H1 (cell line): ENCODE results near the gene SYNDIG1. TPM values are rescaled to one million over a fixed set of nuclear protein-coding genes. Genes with fewer than 3 reads are reported as not detected.
"Not testable (repeated sequence)": the region's sequence is repeated elsewhere in the genome, so short reads cannot be mapped to it uniquely, and the experiment has no call there.

Experiments used
- CTCF ChIA-PET: fragments of 300-600 bp; sonication (Branson Sonifier 250); formaldehyde crosslinking; loops from one replicate; lab custom pipeline; 2021; ENCODE audit not compliant: partially characterized antibody; lab: Charles Lee
- POLR2A ChIA-PET: fragments of 300-600 bp; sonication (Branson Sonifier 250); formaldehyde crosslinking; loops from one replicate; lab custom pipeline; 2021; ENCODE audit warnings: inconsistent platforms; ENCODE audit not compliant: partially characterized antibody; lab: Charles Lee
- DNase-seq, 2 experiments: peaks; one replicate each; pipeline versions ENCODE4 v3.0.0 to v3.0.0-alpha.2; 2010 to 2022; ENCODE audit warnings: low spot score in 2 of 2, low read depth in 1 of 2, mixed read lengths in 1 of 2
- FAIRE-seq: peaks from 2 replicates; lab custom pipeline; 2011; peaks lifted over from hg19 to GRCh38; lab: Jason Lieb, UNC
- H2AFZ ChIP-seq: 2 replicates; pipeline ENCODE4 v1.8.1; 2012; ENCODE audit warnings: low read length, inconsistent platforms
- H2AK5ac ChIP-seq: 2 replicates; pipeline ENCODE4 v1.6.1; 2013; ENCODE audit warnings: low read depth, low read length
- H2BK120ac ChIP-seq: replicated peaks from 2 replicates; pipeline ENCODE3; 2013; ENCODE audit warnings: low read depth, low read length, inconsistent platforms
- H2BK12ac ChIP-seq: 2 replicates; pipeline ENCODE4 v1.6.1; 2013; ENCODE audit warnings: low read depth, low read length
- H2BK15ac ChIP-seq: 2 replicates; pipeline ENCODE4 v1.6.1; 2013; ENCODE audit warnings: low read length
- H2BK20ac ChIP-seq: 2 replicates; pipeline ENCODE4 v1.6.1; 2013; ENCODE audit warnings: low read length
- H2BK5ac ChIP-seq: 2 replicates; pipeline ENCODE4 v1.6.1; 2013; ENCODE audit warnings: low read depth, low read length
- H3K14ac ChIP-seq: 2 replicates; pipeline ENCODE4 v1.6.1; 2013; ENCODE audit warnings: inconsistent platforms; ENCODE audit not compliant: insufficient read length
- H3K18ac ChIP-seq: 2 replicates; pipeline ENCODE4 v1.6.1; 2013; ENCODE audit warnings: low read length; ENCODE audit errors: extremely low read depth
- H3K23ac ChIP-seq: 2 replicates; pipeline ENCODE4 v1.6.1; 2013; ENCODE audit warnings: inconsistent platforms; ENCODE audit not compliant: insufficient read length
- H3K23me2 ChIP-seq: 2 replicates; pipeline ENCODE4 v1.6.1; 2013; ENCODE audit warnings: low read depth, low read length
- H3K27ac ChIP-seq: 2 replicates; pipeline ENCODE4 v1.6.1; 2011; ENCODE audit warnings: low read depth, low read length, inconsistent platforms
- H3K27me3 ChIP-seq, 4 experiments: replicated peaks in 1 of 4; 1 replicate in 1 of 4; 2 replicates in 3 of 4; pipeline versions ENCODE4 v1.6.1 to v1.8.1; 2011 to 2013; ENCODE audit warnings: low read length in 3 of 4, mild to moderate bottlenecking in 3 of 4, inconsistent platforms in 2 of 4, mixed read lengths in 2 of 4, moderate library complexity in 1 of 4; ENCODE audit not compliant: control insufficient read depth in 3 of 4, insufficient read depth in 3 of 4; ENCODE audit errors: extremely low read depth in 1 of 4
- H3K36me3 ChIP-seq, 4 experiments: 2 replicates each; pipeline versions ENCODE4 v1.6.1 to v1.8.1; 2011 to 2013; ENCODE audit warnings: mild to moderate bottlenecking in 4 of 4, low read length in 3 of 4, moderate library complexity in 2 of 4, control low read depth in 1 of 4, inconsistent platforms in 1 of 4; ENCODE audit not compliant: insufficient read depth in 4 of 4, control insufficient read depth in 2 of 4
- H3K4ac ChIP-seq: replicated peaks from 2 replicates; pipeline ENCODE3; 2013; ENCODE audit warnings: low read length, low read depth, mixed read lengths, inconsistent platforms; ENCODE audit not compliant: insufficient read length
- H3K4me1 ChIP-seq, 4 experiments: replicated peaks in 1 of 4; 1 replicate in 1 of 4; 2 replicates in 3 of 4; pipeline versions ENCODE4 v1.6.1 to v1.8.1; 2011 to 2013; ENCODE audit warnings: low read length in 3 of 4, inconsistent platforms in 2 of 4, mixed read lengths in 1 of 4; ENCODE audit not compliant: insufficient read depth in 4 of 4, control insufficient read depth in 3 of 4
- H3K4me2 ChIP-seq, 2 experiments: 2 replicates each; pipeline versions ENCODE4 v1.6.1 to v1.8.1; 2011 to 2013; ENCODE audit warnings: low read depth in 2 of 2, low read length in 2 of 2, control low read depth in 1 of 2, inconsistent platforms in 1 of 2, mild to moderate bottlenecking in 1 of 2; ENCODE audit not compliant: insufficient read depth in 1 of 2
- H3K4me3 ChIP-seq, 4 experiments: fragments of 200-600, 300-600 bp in 1 of 4; sonication (generic), shearing (Covaris generic), sonication (Bioruptor Twin) in 1 of 4; 2 replicates each; pipeline versions ENCODE4 v1.5.1 to v1.8.1; 2011 to 2016; ENCODE audit warnings: low read length in 4 of 4, low read depth in 3 of 4, control low read depth in 2 of 4, inconsistent platforms in 2 of 4, mild to moderate bottlenecking in 2 of 4, mixed read lengths in 1 of 4, moderate library complexity in 1 of 4; ENCODE audit not compliant: insufficient read depth in 2 of 4; ENCODE audit errors: extremely low read depth in 1 of 4
- H3K56ac ChIP-seq: replicated peaks from 2 replicates; pipeline ENCODE3; 2013; ENCODE audit warnings: low read depth, mild to moderate bottlenecking, mixed read lengths, low read length, inconsistent platforms; ENCODE audit not compliant: insufficient read length
- H3K79me1 ChIP-seq: 2 replicates; pipeline ENCODE4 v1.6.1; 2013; ENCODE audit warnings: low read depth, low read length, control low read depth
- H3K79me2 ChIP-seq, 2 experiments: 2 replicates each; pipeline versions ENCODE4 v1.6.1 to v1.8.1; 2012 to 2013; ENCODE audit warnings: low read length in 2 of 2, mild to moderate bottlenecking in 2 of 2, inconsistent platforms in 1 of 2; ENCODE audit not compliant: insufficient read depth in 2 of 2, control insufficient read depth in 1 of 2
- H3K9ac ChIP-seq, 4 experiments: replicated peaks in 1 of 4; 1 replicate in 1 of 4; 2 replicates in 3 of 4; pipeline versions ENCODE4 v1.6.1 to v1.8.1; 2011 to 2013; ENCODE audit warnings: low read depth in 3 of 4, low read length in 3 of 4, control low read depth in 2 of 4, mild to moderate bottlenecking in 2 of 4, moderate library complexity in 2 of 4, inconsistent platforms in 1 of 4; ENCODE audit errors: extremely low read depth in 1 of 4
- H3K9me3 ChIP-seq, 2 experiments: 2 replicates each; pipeline versions ENCODE4 v1.6.1 to v1.8.1; 2012 to 2013; ENCODE audit warnings: mild to moderate bottlenecking in 2 of 2, moderate library complexity in 2 of 2, control low read depth in 1 of 2, inconsistent platforms in 1 of 2, low read depth in 1 of 2, low read length in 1 of 2, mixed read lengths in 1 of 2; ENCODE audit not compliant: insufficient read depth in 2 of 2
- H4K20me1 ChIP-seq, 2 experiments: replicated peaks in 1 of 2; 2 replicates each; pipeline versions ENCODE3 to v1.8.1; 2011 to 2013; ENCODE audit warnings: inconsistent platforms in 2 of 2, low read length in 2 of 2, mild to moderate bottlenecking in 1 of 2; ENCODE audit not compliant: insufficient read depth in 2 of 2, control insufficient read depth in 1 of 2
- H4K5ac ChIP-seq: 2 replicates; pipeline ENCODE4 v1.6.1; 2013; ENCODE audit warnings: low read length, low read depth, mixed read lengths, inconsistent platforms; ENCODE audit not compliant: insufficient read length
- H4K8ac ChIP-seq: 2 replicates; pipeline ENCODE4 v1.8.0; 2013; ENCODE audit warnings: mild to moderate bottlenecking, moderate library complexity, low read length, inconsistent platforms; ENCODE audit not compliant: insufficient read depth; ENCODE audit errors: extremely low read depth
- H4K91ac ChIP-seq: replicated peaks from 2 replicates; pipeline ENCODE3; 2013; ENCODE audit warnings: low read length, mixed read lengths, inconsistent platforms; ENCODE audit not compliant: insufficient read length
- WGBS, 2 experiments: shearing (Covaris generic) in 1 of 2; methylation state at CpG; one replicate each; pipeline versions ENCODE4 v1.1.6 to v1.1.7; 2013 to 2015; ENCODE audit warnings: low lambda C conversion rate in 2 of 2, mixed read lengths in 2 of 2, inconsistent platforms in 1 of 2, low coverage in 1 of 2, missing lambda C conversion rate in 1 of 2; ENCODE audit not compliant: insufficient replicate concordance in 2 of 2, insufficient coverage in 1 of 2, insufficient read length in 1 of 2; ENCODE audit errors: extremely low coverage in 1 of 2, missing lambda C conversion rate in 1 of 2; 5-methylcytosine and 5-hydroxymethylcytosine counted together
- polyA plus RNA-seq, 7 experiments: library from polyadenylated mRNA; depleted of rRNA in 3 of 7; stranded (reverse) in 5 of 7; unstranded in 2 of 7; fragments of >200 nt in 5 of 7; fragments of 200-250 nt in 2 of 7; gene quantifications; 1 replicate in 5 of 7; 2 replicates in 1 of 7; 4 replicates in 1 of 7; pipeline versions ENCODE4 v1.2.1 to v1.2.3, GENCODE V29; 2011 to 2013; ENCODE audit warnings: missing spikeins in 2 of 7, mixed read lengths in 2 of 7
- total RNA-seq: library from RNA; stranded (reverse); fragmentation: NEBNext Ultra II Directional; extraction: Animal tissue kit (Norgen Biotek cat#: 25700); gene quantifications from 2 replicates; pipeline ENCODE4 v1.2.1, GENCODE V29; 2021

SYNDIG1 gene
- total and polyA plus RNA-seq, 2 of the 8 experiments (the other 6 are each of a cell fraction or from before 2014, with no cell fraction given), result 6.5 to 7.8 TPM

DNA sequence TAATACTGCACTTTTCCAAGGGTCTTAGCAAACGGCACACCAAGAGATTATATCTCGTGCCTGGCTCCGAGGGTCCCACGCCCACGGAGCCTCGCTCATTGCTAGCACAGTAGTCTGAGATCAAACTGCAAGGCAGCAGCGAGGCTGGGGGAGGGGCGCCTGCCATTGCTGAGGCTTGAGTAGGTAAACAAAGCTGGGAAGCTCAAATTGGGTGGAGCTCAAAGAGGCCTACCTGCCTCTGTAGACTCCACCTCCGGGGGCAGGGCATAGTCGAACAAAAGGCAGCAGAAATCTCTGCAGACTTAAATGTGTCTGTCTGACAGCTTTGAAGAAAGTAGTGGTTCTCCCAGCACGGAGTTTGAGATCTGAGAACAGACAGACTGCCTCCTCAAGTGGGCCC, 43.0 kb downstream of the SYNDIG1 start:
- H3K4me2 ChIP-seq, result not testable (repeated sequence)

More for the DNA sequence above, 43.0 kb downstream of the SYNDIG1 start:
- H2BK20ac ChIP-seq, H3K27ac ChIP-seq, H3K4me3 ChIP-seq, H3K18ac ChIP-seq, H3K79me2 ChIP-seq, H3K56ac ChIP-seq, H3K9ac ChIP-seq, H2BK15ac ChIP-seq, H2BK120ac ChIP-seq, H4K5ac ChIP-seq, H3K23me2 ChIP-seq, H3K4ac ChIP-seq, H3K23ac ChIP-seq, H3K14ac ChIP-seq, DNase-seq, H2BK5ac ChIP-seq, H4K91ac ChIP-seq, H3K4me1 ChIP-seq, H2AFZ ChIP-seq, H3K27me3 ChIP-seq, H3K9me3 ChIP-seq, H2BK12ac ChIP-seq, H4K8ac ChIP-seq, H4K20me1 ChIP-seq, FAIRE-seq, H3K36me3 ChIP-seq, H2AK5ac ChIP-seq, H3K79me1 ChIP-seq: not testable (repeated sequence)
- POLR2A ChIA-PET, result interaction anchor here (0.7 kb wide), 1 partner anchor 30 kb away, joined by 3 read pairs; no protein-coding TSS in a partner anchor
- WGBS, 2 experiments, result 95% methylated on average over 11 of the region's 11 CpGs; no CpG with 5 or more reads in 1 of the 2 experiments
- CTCF ChIA-PET, result interaction anchor here (1.1 kb wide), 1 partner anchor 321 kb away, joined by 3 read pairs; no protein-coding TSS in a partner anchor
